Muscle layer of colon (tissue), 2 donors: ENCODE results near the gene CCDC71.

ENCODE experiments used
- H3K27ac ChIP-seq: one replicate; pipeline ENCODE4 v1.7.0; 2013; ENCODE audit warnings: low read depth, mild to moderate bottlenecking, low read length, moderate library complexity
- H3K27me3 ChIP-seq, 2 donors: one replicate each; pipeline ENCODE4 v1.7.0; 2013; ENCODE audit warnings: low read length in 2 of 2, mild to moderate bottlenecking in 2 of 2; ENCODE audit not compliant: insufficient read depth in 2 of 2, control insufficient read depth in 1 of 2
- H3K36me3 ChIP-seq: one replicate; pipeline ENCODE4 v1.7.0; 2013; ENCODE audit warnings: mild to moderate bottlenecking, low read length; ENCODE audit not compliant: insufficient read depth
- H3K4me1 ChIP-seq: one replicate; pipeline ENCODE4 v1.7.0; 2013; ENCODE audit warnings: mild to moderate bottlenecking, low read length; ENCODE audit not compliant: insufficient read depth
- H3K4me3 ChIP-seq, 2 donors: one replicate each; pipeline ENCODE4 v1.7.0; 2013; ENCODE audit warnings: low read length in 2 of 2, low read depth in 1 of 2, mild to moderate bottlenecking in 1 of 2, moderate library complexity in 1 of 2
- H3K9ac ChIP-seq: one replicate; pipeline ENCODE4 v1.7.0; 2013; ENCODE audit warnings: low read length
- H3K9me3 ChIP-seq: one replicate; pipeline ENCODE4 v1.7.0; 2013; ENCODE audit warnings: mild to moderate bottlenecking, low read length
- donor health status: abdominal sarcoma.
- donor health status: Adenocarcinoma of cecum.

CCDC71 gene

DNA sequence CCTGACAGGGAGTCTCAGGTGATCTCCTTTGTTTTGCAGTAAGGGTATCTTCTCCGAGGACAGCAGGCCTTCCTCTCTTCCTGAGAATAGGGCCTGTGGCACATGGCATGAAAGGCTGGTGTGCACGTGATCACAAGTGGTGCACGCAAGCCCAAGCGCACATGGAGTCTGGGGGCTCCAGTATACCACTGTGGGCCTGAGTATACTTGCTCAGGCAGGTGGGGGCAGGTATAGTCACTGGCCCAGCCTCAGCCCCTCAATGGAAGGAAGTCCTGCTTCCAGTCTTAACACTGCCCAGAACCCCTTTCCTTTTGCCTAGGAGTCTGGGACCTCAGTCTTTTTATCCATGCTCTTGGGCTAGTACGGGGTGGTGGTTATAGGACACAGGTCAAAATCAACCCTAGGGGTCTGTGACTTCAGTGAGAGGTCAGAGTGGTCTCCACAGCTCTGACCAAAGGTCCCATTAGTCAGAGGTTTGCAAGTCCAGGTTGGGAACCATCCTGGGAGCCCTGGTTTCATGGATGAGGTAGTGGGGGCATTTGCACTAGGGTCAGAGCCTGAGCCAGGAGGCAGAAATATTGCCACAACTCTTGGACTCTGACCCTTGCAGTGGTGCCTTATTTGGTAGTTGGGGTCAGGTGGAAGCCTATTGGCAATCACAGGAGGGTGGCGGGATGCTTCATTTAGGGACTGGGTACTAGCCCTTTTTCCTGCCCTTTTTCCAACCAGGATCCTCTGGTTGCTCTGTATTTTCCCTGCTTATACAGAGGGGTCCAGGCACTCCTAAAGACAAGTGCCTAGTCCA, 823 bp upstream of the CCDC71 start:
- Histone ChIP-seq H3K4me1 (peaks cover 27% of the 10 kb centered on the region), H3K9ac (no peak overlapping the region)

DNA sequence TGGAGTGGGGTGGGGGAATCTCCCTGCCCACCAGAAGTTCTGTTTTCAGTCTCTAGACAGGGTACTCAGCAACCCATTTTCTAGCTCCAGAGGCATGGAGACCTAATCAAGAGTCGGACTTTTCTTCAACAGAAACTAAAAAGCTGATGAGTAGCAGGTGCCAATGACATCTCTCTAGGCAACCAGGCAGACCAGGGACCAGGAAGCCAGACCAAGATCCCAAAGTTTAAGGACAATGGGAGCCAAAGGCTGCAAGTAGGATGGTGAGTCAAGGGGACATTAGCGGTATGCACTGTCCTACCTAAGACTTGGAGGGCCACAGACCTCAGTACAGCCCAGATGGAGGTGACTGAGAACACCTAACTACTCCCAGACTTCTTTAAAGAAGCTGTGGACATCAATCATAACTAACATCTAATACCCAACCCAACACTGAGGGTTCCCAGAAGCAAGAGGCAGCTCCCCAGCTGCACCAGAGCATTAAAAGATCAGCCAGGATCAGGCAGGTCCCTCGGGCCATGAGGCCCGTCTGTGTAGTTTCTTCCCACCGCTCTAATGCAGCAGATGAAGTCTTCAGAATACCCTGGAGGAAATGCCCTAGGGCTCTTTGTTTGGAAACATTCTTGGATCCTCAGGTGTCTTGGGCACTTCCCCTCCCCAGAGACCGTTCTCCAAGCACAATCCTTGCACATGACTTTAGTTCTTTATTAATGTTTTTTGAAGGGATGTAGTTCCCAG, 979 bp downstream of the CCDC71 start:
- Histone ChIP-seq H3K4me1 (peaks cover 20% of the 10 kb centered on the region), H3K36me3 (peaks cover 14% of the 10 kb centered on the region), H3K9me3 (no peaks in the 10 kb centered on the region), H3K27ac (peak overlapping the region; percentile 57), H3K9ac (peak overlapping the region; percentile 80), H3K27me3 (no peaks in the 10 kb centered on the region), H3K4me3 (peak overlapping the region; percentile 78 to 92)

More for the DNA sequence above, 823 bp upstream of the CCDC71 start:
- Histone ChIP-seq H3K4me3 (peak overlapping the region; percentile 78 to 92), H3K36me3 (peaks cover 14% of the 10 kb centered on the region), H3K9me3 (no peaks in the 10 kb centered on the region), H3K27ac (peak overlapping the region; percentile 89), H3K27me3 (no peaks in the 10 kb centered on the region)

GRCh38 chr3:49163609-49164008, 2.5 kb downstream of the CCDC71 start:
- H3K9ac ChIP-seq: no peak overlapping the region
- H3K27me3 ChIP-seq: no peaks in the 10 kb centered on the region
- peaks cover 20% of the 10 kb centered on the region for H3K4me1 ChIP-seq

GRCh38 chr3:49162751-49163419, 3.2 kb downstream of the CCDC71 start:
- Histone ChIP-seq H3K9ac (no peak overlapping the region), H3K27ac (no peak overlapping the region), H3K27me3 (no peaks in the 10 kb centered on the region), H3K4me1 (peaks cover 20% of the 10 kb centered on the region), H3K9me3 (no peaks in the 10 kb centered on the region), H3K4me3 (no peak overlapping the region), H3K36me3 (peaks cover 14% of the 10 kb centered on the region)

More at GRCh38 chr3:49163609-49164008, 2.5 kb downstream of the CCDC71 start:
- no peaks in the 10 kb centered on the region for H3K9me3 ChIP-seq
- no peak overlapping the region for H3K4me3 ChIP-seq
- H3K27ac ChIP-seq: no peak overlapping the region
- H3K36me3 ChIP-seq: peaks cover 14% of the 10 kb centered on the region

GRCh38 chr3:49161808-49162530, 4.2 kb downstream of the CCDC71 start:
- Histone ChIP-seq H3K9ac (no peak overlapping the region), H3K36me3 (peaks cover 14% of the 10 kb centered on the region), H3K4me1 (peaks cover 18% of the 10 kb centered on the region), H3K27me3 (no peaks in the 10 kb centered on the region), H3K9me3 (no peaks in the 10 kb centered on the region), H3K4me3 (no peak overlapping the region), H3K27ac (no peak overlapping the region)

- no peaks in the 10 kb centered on the region for H3K27me3 ChIP-seq
- no peak overlapping the region for H3K4me3 ChIP-seq
- no peak overlapping the region for H3K9ac ChIP-seq
- H3K4me1 ChIP-seq: peaks cover 10% of the 10 kb centered on the region
- H3K36me3 ChIP-seq: peaks cover 14% of the 10 kb centered on the region
- H3K9me3 ChIP-seq: no peaks in the 10 kb centered on the region
- H3K27ac ChIP-seq: no peak overlapping the region
These were observed 4.9 kb downstream of the CCDC71 start for GRCh38 chr3:49161197-49161596.

DNA sequence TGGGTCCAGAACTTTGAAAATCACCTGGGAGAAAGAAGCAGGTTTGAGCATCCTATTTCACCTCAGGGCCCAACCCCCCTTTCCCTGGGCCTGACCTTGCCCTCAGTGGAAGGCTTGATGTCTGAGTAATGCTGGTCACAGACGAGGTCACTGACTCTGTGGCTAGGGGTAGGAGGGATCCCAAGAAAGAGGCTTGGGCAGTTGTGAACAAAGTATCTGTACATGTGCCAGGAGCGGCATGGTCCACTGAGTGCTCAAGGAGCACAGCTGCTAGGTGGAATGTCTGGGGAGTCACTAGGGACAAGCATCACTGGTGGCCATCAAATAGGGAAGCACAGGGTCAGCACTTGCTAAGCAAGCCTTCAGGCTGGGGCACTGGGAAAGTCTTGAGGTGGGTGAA, 7.3 kb downstream of the CCDC71 start:
- no peak overlapping the region for H3K9ac ChIP-seq
- no peaks in the 10 kb centered on the region for H3K27me3 ChIP-seq
- H3K9me3 ChIP-seq: no peaks in the 10 kb centered on the region
- H3K4me1 ChIP-seq: no peaks in the 10 kb centered on the region
- no peak overlapping the region for H3K4me3 ChIP-seq
- no peak overlapping the region for H3K27ac ChIP-seq
- peaks cover 8% of the 10 kb centered on the region for H3K36me3 ChIP-seq

DNA sequence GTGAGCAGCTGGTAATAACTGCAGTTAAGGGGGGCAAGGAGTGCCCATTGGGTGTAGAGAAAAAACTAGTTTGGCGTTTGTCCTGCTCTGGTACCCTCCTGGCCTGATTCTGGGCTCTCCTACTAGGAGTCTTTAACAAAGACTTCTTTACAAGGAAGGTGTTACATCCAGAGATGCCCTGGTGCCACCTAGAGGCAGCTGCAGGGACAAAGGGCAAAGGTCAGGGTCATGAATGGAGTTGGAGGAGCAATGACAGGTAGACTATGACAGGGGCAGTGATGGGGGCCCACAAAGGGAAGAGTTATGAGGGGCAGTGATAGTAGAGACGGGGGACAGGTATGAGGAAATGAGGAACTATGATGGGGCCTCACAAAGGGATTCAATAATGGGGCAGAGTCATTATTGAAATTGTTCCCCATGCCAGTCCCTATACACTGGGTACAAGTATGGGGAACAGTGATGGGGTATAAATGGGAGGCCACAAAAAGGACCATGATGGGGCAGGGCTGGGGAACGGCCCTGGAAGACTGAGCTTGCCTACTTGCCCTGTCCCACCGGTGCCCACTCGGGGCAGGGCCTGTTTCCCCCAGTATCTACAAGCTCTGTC, 7.9 kb downstream of the CCDC71 start:
- Histone ChIP-seq H3K9ac (no peak overlapping the region), H3K4me1 (no peaks in the 10 kb centered on the region), H3K36me3 (peaks cover 2% of the 10 kb centered on the region), H3K27me3 (no peaks in the 10 kb centered on the region), H3K9me3 (no peaks in the 10 kb centered on the region), H3K27ac (no peak overlapping the region), H3K4me3 (no peak overlapping the region)

DNA sequence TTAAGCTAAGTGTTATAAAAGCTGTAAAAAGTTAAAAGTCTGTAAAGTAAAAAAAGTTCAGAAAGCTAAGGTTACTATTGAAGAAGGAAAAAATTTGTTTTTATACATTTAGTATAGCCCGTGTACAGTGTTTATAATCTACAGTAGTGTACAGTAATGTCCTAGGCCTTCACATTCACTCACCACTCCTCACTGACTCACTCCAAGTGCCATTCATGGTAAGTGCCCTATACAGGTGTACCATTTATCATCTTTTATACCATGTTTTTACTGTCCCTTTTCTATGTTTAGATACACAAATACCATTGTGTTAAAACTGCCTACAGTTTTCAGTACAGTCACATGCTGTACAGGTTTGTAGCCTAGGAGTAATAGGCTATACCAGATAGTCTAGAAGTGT, 8.8 kb downstream of the CCDC71 start:
- no peaks in the 10 kb centered on the region for H3K27me3 ChIP-seq
- no peak overlapping the region for H3K4me3 ChIP-seq
- H3K9me3 ChIP-seq: no peaks in the 10 kb centered on the region
- no peak overlapping the region for H3K9ac ChIP-seq
- H3K4me1 ChIP-seq: no peaks in the 10 kb centered on the region
- no peak overlapping the region for H3K27ac ChIP-seq
- H3K36me3 ChIP-seq: no peaks in the 10 kb centered on the region

DNA sequence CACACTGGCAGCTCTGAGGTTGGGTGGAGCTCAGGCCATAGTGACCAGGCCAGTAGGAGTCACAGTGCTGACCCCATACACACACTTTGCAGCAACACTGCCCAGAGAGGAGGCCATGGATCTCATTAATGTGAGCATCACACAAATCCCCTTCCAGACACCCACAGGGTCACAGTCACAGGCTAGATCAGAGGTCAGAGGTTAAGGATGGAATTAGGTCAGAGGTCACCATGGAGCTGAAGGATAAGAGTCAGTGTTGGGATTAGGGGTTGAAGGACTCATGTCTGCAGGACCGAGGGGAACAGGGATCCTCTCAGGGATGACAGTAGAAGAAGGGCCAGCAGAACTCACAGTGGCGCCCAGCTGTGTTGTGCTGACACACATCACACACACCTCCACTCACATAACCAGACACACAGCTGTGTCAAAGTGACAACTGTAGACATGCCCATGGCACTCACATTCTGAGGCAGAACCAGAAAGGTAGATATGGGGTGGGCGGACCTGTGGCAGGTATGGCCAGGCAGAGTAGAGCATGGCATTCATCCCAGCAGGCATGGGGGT, 12.7 kb downstream of the CCDC71 start:
- H3K27ac ChIP-seq: no peak overlapping the region
- no peaks in the 10 kb centered on the region for H3K9me3 ChIP-seq
- H3K27me3 ChIP-seq: no peaks in the 10 kb centered on the region
- H3K4me3 ChIP-seq: no peak overlapping the region
- no peaks in the 10 kb centered on the region for H3K4me1 ChIP-seq
- no peak overlapping the region for H3K9ac ChIP-seq
- H3K36me3 ChIP-seq: no peaks in the 10 kb centered on the region
